COLO668 (cell line): Measurements from ENCODE around the gene BCAR1.
"Not testable (repeated sequence)": the region's sequence is repeated elsewhere in the genome, so short reads cannot be mapped to it uniquely, and the experiment has no call there.

Experiments used
- DNase-seq: peaks from one replicate; lab custom pipeline; 2025; ENCODE audit not compliant: unreplicated experiment; lab: John Stamatoyannopoulos, UW

Gene BCAR1

GRCh38 chr16:75241412-75241811, 10.0 kb downstream of the BCAR1 start:
- no peak for DNase-seq

GRCh38 chr16:75240633-75241032, 10.8 kb downstream of the BCAR1 start:
- not testable (repeated sequence) for DNase-seq

GRCh38 chr16:75239542-75240122, 11.8 kb downstream of the BCAR1 start:
- DNase-seq = no peak

- DNase-seq = no peak
Observed at GRCh38 chr16:75238853-75239541, 12.4 kb downstream of the BCAR1 start.

GRCh38 chr16:75238132-75238852, 13.1 kb downstream of the BCAR1 start:
- no peak for DNase-seq

GRCh38 chr16:75237398-75238131, 13.9 kb downstream of the BCAR1 start:
- no peak for DNase-seq

GRCh38 chr16:75236736-75237397, 14.6 kb downstream of the BCAR1 start:
- DNase-seq = no peak

GRCh38 chr16:75236232-75236631, 15.2 kb downstream of the BCAR1 start:
- DNase-seq = no peak

GRCh38 chr16:75235721-75236193, 15.7 kb downstream of the BCAR1 start:
- no peak for DNase-seq

- no peak for DNase-seq
Observed at GRCh38 chr16:75234856-75235696, 16.3 kb downstream of the BCAR1 start.

GRCh38 chr16:75233611-75233938, 17.8 kb downstream of the BCAR1 start:
- no peak for DNase-seq

GRCh38 chr16:75231570-75231969, 19.9 kb downstream of the BCAR1 start:
- no peak for DNase-seq

- DNase-seq = no peak
Observed at GRCh38 chr16:75230471-75231110, 20.8 kb downstream of the BCAR1 start.

GRCh38 chr16:75229172-75230031, 22.0 kb downstream of the BCAR1 start:
- DNase-seq = no peak

- no peak for DNase-seq
Observed at GRCh38 chr16:75228143-75228976, 23.1 kb downstream of the BCAR1 start.

GRCh38 chr16:75227361-75228142, 23.9 kb downstream of the BCAR1 start:
- DNase-seq = no peak
